Esophagus (tissue), 2 donors: ENCODE measurements around the gene TMEM43. TPM values are rescaled to one million over a fixed set of nuclear protein-coding genes. Genes with fewer than 3 reads are reported as not detected.

Experiments used
- H3K27ac ChIP-seq, 2 donors: one replicate each; pipeline ENCODE4 v1.5.1; 2013; ENCODE audit warnings: low read depth in 2 of 2, mild to moderate bottlenecking in 2 of 2, inconsistent platforms in 1 of 2, low read length in 1 of 2, moderate library complexity in 1 of 2
- H3K27me3 ChIP-seq, 2 donors: one replicate each; pipeline ENCODE4 v1.6.1; 2013; ENCODE audit warnings: low read length in 2 of 2, control low read depth in 1 of 2, mild to moderate bottlenecking in 1 of 2; ENCODE audit not compliant: insufficient read depth in 2 of 2, control insufficient read depth in 1 of 2
- H3K36me3 ChIP-seq, 2 donors: one replicate each; pipeline ENCODE4 v1.6.1; 2013; ENCODE audit warnings: low read length in 1 of 2; ENCODE audit not compliant: control insufficient read depth in 2 of 2, insufficient read depth in 2 of 2
- H3K4me1 ChIP-seq, 2 donors: one replicate each; pipeline ENCODE4 v1.6.1; 2013; ENCODE audit warnings: low read length in 1 of 2; ENCODE audit not compliant: control insufficient read depth in 2 of 2, insufficient read depth in 2 of 2
- H3K4me3 ChIP-seq, 2 donors: one replicate each; pipeline ENCODE4 v1.5.1; 2013; ENCODE audit warnings: low read length in 2 of 2, mild to moderate bottlenecking in 2 of 2, low read depth in 1 of 2, moderate library complexity in 1 of 2
- H3K9me3 ChIP-seq, 2 donors: one replicate each; pipeline ENCODE4 v1.6.1; 2013; ENCODE audit warnings: mild to moderate bottlenecking in 2 of 2, low read depth in 1 of 2, low read length in 1 of 2, moderate library complexity in 1 of 2; ENCODE audit not compliant: control insufficient read depth in 2 of 2, insufficient read depth in 1 of 2
- WGBS, 2 donors: extraction: QIAGEN DNeasy Blood & Tissue Kit; methylation state at CpG; one replicate each; pipeline ENCODE4 v1.1.7; 2013; 5-methylcytosine and 5-hydroxymethylcytosine counted together
- polyA plus RNA-seq, 2 donors: library from polyadenylated mRNA; stranded (reverse); fragments of 200-250 nt; gene quantifications; one replicate each; pipeline ENCODE4 v1.2.3, GENCODE V29; 2013
- donor health status: healthy with polysubstance abuse.
- donor health status: Bipolar disorder and iron deficiency.

TMEM43 gene
- polyA plus RNA-seq, 2 donors: 41.4 to 45.6 TPM

DNA sequence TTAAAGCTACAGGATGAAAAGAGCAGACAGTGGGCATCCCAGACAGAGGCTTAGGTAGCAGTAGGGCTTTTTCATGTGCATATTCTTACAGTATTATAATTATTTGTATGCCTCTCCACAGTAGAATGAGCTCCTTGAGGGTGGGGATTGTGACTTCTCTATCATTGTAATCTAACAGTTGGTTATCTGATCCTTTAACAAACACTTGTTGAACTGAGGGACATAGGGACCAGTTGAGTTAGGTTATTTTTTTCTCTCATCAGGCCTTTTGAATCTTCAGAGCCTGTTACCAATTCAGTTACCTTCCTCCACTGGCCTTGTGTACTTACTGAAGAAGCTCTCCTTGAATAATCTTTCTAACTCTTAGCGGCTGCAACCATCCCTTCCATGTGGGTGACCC lies 54.9 kb downstream of the TMEM43 start:
- Histone ChIP-seq H3K4me1 (no peaks in the 10 kb centered on the region), H3K36me3 (peaks cover 0 to 2% of the 10 kb centered on the region in 2 donors), H3K27ac (no peak overlapping the region), H3K9me3 (no peaks in the 10 kb centered on the region), H3K27me3 (no peaks in the 10 kb centered on the region), H3K4me3 (peak overlapping the region in 1 of 2 donors; percentile 90)
- 94 to 96% methylated on average over 1 of the region's 1 CpG for WGBS, 2 donors

DNA sequence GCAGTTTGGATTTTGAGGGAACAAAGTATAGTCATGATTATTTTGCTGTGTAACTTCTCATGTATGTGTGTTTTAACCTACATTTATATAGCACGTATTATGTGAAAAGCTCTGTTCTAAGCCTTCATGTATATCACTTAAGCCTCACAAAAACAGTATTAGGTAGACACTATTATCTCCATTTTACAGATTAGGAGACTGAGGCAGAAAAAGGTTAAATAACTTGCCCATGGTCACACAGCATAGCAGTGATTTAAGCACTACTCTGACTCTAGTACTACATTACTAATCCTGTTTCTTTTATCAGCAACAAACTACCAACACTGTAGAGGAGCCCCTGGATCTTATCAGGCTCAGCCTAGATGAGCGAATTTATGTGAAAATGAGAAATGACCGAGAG lies 56.4 kb downstream of the TMEM43 start:
- Histone ChIP-seq H3K9me3 (no peaks in the 10 kb centered on the region), H3K27ac (peak overlapping the region in 1 of 2 donors; percentile 43), H3K4me1 (no peaks in the 10 kb centered on the region), H3K36me3 (peaks cover 3 to 5% of the 10 kb centered on the region in 2 donors), H3K27me3 (no peaks in the 10 kb centered on the region), H3K4me3 (no peak overlapping the region)
- WGBS, 2 donors: 80 to 81% methylated on average over 3 of the region's 3 CpGs

DNA sequence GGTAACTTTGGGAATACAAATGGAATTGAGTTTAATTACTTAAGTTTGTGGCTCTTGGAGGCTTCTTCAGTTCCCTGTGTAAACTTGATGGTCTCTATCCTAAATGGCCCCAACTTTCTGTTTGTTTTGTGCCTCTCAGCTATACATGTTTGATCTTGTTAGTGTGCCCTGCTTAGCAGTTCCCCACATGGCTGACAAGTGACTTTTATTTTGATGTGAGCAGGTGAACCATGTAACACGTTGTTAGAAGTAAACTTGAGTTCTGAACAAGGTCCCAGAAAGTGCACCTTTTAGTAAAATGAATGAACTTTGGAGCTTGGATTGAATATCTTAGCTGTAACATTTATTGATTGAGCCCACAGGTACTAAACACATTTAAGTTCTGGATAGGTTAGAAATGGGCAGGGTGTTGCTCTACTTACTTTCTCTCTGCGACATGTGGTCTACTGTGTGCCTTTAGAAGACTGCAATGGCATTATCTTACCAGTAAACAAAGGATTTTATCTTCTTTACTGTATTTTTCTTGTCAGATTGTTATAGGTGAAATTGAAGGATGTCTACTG lies 58.2 kb downstream of the TMEM43 start:
- 41 to 53% methylated on average over 2 of the region's 2 CpGs for WGBS, 2 donors
- Histone ChIP-seq H3K27me3 (no peaks in the 10 kb centered on the region), H3K4me3 (no peak overlapping the region), H3K27ac (peak overlapping the region in 1 of 2 donors; percentile 47), H3K36me3 (peaks cover 3 to 9% of the 10 kb centered on the region in 2 donors), H3K9me3 (no peaks in the 10 kb centered on the region), H3K4me1 (no peaks in the 10 kb centered on the region)

DNA sequence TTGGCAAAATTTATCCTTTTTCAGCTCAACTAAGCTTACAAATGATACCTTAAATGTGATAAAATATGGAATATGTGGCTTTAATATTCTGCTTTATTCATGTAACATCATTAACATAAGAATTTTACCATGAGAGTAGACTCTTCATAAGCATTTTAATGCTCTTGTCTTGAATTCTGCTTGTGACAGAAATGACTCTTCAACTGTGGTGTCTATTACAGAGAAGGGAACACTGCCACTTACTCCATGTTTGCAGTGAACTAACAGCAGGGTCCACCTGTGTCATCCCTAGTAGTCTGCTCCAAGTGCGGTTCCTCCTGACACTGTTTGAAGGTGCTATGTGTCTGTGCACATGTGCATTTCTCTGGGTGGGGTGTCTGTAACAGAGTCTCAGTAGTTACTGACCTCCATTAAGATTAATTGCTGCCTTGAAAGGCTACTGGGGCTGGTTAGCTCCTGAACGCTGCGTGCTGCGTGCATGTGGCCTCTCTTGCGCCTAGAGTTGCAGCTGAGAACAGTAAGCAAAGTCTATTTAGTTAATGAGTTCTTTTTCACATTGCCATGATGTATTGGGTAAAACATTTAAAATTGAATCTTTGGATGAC lies 62.1 kb downstream of the TMEM43 start:
- Histone ChIP-seq H3K4me3 (no peak overlapping the region), H3K27me3 (no peaks in the 10 kb centered on the region), H3K36me3 (peaks cover 3 to 9% of the 10 kb centered on the region in 2 donors), H3K9me3 (no peaks in the 10 kb centered on the region), H3K27ac (no peak overlapping the region), H3K4me1 (no peaks in the 10 kb centered on the region)
- WGBS, 2 donors: 95 to 96% methylated on average over 5 of the region's 5 CpGs

DNA sequence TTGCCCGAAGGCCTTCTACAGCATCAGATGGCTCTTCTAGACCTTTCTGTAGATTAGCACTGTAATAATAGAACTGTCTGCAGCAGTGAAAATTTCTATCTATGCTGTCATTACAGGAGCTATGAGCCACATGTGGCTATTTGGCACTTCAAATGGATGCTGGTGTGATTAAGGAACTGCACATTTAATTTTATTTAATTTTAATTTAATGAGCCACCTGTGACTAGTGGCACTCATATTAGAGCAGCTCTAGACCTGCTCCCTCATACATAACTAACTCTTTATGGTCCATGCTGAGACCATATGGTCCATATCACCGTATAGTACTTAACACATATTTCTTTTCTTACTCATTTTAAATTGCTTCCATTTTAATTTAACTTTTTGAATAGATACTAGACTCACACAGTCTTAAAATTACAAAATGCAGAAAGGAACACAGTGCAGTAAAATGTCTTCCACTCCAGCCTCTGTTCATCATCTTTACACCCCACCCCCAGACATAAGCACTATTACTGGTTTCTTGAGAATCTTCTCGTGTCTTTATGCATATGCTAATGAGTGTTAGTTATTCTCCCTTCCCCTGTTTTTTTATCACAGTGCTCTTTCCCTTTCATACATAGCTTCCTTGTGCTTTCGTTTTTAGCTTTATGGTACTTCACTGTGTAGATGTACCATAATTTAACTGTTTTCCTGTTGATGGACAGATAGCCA lies 63.3 kb downstream of the TMEM43 start:
- Histone ChIP-seq H3K9me3 (no peaks in the 10 kb centered on the region), H3K27me3 (no peaks in the 10 kb centered on the region), H3K27ac (no peak overlapping the region), H3K4me3 (no peak overlapping the region), H3K4me1 (no peaks in the 10 kb centered on the region), H3K36me3 (peaks cover 3 to 9% of the 10 kb centered on the region in 2 donors)
- 73% methylated on average over 4 of the region's 4 CpGs for WGBS, 2 donors

Other genes with a start within 250 kb of the TMEM43 start
- gene WNT7A, start 245.0 kb upstream of the TMEM43 start, polyA plus RNA-seq: under 1 TPM; 0.09 to 0.37 TPM
- gene CHCHD4, start 182 bp upstream of the TMEM43 start, polyA plus RNA-seq: 10 to 100 TPM in 1 of 2 donors, 1 to 10 TPM in 1; 6.5 to 14.9 TPM
- gene XPC, start 53.5 kb downstream of the TMEM43 start, polyA plus RNA-seq: 10 to 100 TPM; 12.1 to 12.6 TPM
- gene LSM3, start 53.8 kb downstream of the TMEM43 start, polyA plus RNA-seq: 10 to 100 TPM in 1 of 2 donors, 1 to 10 TPM in 1; 5.3 to 10.8 TPM